Myocyte (in vitro differentiated cells): ENCODE data around the gene SRSF2. TPM values are rescaled to one million over a fixed set of nuclear protein-coding genes. Genes with fewer than 3 reads are reported as not detected.
"Not testable (repeated sequence)": the region's sequence is repeated elsewhere in the genome, so short reads cannot be mapped to it uniquely, and the experiment has no call there.

Source experiments
- DNase-seq: peaks from one replicate; pipeline ENCODE4 v3.0.0-alpha.2; 2012; ENCODE audit warnings: low read depth
- total RNA-seq: library from RNA; depleted of rRNA; stranded (reverse); fragments of >200 nt; gene quantifications from 2 replicates; pipeline ENCODE4 v1.2.3, GENCODE V29; 2014

The SRSF2 gene
- total RNA-seq, 1 donor from 2014 or later = 154 TPM

DNA sequence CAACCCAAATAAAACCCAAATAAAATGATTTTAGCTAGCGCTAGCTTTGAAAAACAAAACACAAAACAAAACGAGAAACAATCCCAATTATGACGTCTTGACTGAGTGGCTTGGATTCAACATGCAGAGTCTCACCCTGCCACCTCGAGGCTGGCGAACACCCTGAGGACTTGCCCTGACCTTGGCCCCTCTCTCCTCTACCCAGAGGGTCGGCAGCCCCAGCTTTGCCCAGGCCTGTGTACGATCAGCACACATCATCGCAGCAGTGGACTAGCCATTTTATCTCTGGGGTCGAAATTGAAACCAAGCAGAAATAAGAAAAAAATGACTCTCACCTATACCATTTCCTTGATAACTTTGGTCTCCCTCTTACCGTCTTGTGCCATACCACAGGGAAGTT lies 15.7 kb downstream of the SRSF2 start:
- no peak for DNase-seq

DNA sequence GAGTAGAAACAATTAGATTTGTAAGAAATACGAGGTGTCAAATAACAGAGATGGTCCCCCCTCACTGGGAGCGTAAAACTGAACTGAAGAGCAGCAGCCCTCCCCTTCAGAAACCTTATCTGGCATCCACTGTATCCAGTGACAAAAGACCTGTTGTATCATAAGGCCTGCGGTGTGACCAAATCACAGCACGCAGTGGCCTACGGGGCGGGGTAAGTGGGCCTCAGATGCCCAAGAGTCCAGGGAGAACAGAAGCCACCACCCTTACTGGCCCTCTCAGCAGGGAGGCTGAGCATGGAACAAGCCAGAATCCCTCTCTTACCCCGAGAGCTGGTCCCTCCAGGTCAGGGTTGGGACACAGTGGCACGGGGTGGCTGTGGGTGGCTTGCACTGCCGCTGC lies 16.2 kb downstream of the SRSF2 start:
- DNase-seq = no peak

DNA sequence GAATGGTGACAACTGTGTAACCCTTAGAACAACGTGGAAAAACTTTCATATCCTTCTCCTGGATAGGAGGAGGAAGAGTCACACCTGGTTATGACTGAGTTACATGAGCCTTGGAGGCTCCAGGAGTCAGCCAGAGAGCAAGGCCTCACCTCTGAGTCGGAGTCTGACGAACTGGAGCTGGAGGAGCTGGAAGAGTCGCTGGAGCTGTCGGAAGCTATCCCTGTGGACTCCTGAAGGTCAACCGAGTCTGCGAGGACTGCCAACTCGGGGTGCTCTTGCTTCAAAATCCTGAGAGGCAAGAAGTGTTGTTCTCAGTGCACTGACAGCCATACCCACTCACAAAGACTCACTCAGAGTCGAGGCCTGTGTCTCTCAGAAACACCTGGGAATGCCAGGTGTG lies 16.9 kb downstream of the SRSF2 start:
- DNase-seq = no peak

DNA sequence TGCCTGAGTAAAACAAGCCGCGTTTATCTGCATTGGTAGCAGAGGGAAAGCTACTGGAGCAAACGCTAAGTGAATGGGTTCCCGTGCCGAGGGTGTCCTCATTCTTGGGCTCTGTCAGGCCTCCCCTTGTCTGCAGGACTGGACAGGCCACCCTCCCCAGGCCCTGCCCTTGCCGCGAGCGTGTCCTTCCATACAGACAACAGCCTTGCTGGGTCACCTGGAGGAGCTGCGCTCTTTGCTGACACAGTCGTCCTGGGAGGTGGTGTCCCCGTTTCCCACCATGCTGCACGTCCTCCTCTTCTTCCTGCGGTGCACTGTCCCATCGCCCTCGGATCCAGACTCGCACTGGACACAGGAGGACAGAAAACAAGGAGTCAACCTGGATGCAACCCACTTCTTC lies 18.6 kb downstream of the SRSF2 start:
- DNase-seq = no peak

DNA sequence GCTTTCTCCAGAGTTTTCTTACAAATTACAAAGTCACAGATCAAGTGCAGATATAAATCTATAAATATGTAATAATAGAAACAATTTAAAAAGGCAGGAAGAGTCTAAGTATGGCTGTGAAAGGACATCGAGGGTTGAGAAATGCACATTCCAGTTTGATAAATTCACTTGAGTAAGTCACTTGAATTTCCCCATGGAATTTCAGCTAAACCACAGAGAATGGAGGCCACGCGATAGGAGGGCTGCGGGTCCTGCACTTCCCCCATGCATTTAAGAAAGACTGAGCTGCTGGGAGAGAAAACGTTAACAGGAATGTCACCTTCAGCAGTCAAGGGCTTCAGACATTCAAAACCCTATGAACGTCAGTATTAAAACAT lies 20.3 kb downstream of the SRSF2 start:
- DNase-seq = peak; percentile 61

DNA sequence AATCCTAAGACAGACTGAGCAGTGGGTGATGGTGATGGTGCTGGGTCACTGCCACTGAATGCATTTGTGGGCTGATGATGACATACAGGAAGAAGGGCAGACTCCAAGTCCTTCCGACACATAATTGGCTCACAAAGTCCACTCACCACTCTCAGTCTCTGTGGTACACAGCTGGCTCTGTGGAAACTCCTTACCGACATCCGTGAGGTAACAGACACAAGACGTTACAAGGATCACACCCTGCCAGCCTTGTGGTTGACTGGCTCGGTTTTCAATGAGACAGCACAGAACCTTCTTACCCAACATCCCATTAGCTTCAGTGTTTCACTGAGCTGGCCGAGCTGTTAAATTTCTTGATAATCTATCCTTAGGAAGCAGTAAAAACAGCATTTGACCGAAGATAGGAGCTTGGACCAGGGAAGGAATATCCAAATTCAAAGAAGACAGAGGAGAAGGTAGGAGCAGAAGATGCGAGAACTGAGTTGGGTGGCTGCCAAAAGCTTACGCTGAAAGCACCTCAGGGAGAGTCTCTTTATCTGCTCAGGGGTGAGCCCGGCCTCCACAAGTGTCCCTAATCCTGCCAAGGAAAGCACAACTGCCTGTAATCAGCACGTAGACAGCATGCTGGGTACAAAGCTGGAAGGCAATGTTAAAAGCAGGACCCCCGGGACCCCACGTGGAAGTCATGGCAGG lies 20.8 kb downstream of the SRSF2 start:
- DNase-seq = peak; percentile 98

DNA sequence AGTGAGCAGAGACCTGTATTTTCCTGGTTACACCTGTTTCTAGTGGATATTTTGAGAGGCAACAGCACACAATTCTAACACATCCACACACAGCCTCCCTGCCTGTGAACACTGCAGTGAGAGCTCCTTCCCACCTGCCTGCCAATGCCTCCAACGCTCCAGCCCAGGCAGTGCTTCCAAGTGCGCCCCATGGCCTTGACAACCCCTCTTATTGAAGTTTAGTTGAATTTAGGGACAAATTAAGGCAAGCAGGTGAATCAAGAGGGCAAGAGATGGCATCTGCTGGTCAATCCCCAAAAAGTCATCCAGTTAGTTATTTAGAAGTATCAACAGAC lies 21.7 kb downstream of the SRSF2 start:
- DNase-seq = peak; percentile 20

DNA sequence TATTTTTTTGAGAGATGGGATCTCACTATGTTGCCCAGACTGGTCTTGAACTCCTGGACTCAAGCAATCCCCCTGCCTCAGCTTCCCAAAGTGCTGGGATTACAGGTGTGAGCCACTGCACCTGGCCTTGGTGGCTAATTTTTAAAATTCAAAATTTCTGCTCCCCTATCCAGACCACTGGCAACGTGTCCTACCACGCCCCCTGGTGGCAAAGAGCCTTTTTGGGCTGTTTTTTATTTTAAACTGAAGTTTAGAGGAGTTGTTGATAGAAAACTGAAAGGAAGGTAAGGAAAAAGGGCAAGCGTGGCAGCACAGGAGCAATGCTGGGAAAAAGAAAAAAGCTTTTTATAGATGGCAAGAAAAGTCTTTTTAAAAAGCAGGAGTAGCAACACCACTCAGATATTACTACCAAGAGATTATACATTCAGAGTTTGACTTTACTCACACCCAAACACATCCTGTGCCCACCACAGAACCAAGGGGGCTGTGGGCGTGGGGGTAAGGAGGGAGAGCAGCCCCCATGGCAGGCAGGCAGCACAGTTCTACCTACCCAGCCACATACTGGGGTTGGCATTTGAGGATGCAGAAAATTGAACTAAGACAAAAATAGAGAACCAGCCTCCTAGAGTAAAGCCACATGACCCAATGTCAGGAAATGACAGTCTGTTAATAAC lies 22.2 kb downstream of the SRSF2 start:
- peak; percentile 72 for DNase-seq

DNA sequence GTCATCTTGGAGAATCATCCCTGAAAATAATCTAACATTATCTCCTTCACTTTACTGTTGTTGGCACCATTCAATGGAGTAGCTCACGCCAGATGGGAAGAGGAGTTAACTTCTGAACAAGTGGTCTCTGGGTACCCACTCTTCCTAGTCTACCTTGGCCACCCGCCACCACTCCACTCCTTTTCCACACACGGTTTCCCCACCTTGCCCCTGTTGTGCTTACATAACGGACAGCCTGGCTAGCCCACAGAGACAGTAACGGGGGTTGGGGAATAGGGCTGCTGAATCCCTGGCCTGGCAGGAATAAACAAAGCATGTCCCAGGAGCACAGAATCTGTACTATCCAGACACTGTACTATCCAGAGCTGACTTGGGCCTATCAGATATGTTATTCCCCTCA lies 22.8 kb downstream of the SRSF2 start:
- no peak for DNase-seq

DNA sequence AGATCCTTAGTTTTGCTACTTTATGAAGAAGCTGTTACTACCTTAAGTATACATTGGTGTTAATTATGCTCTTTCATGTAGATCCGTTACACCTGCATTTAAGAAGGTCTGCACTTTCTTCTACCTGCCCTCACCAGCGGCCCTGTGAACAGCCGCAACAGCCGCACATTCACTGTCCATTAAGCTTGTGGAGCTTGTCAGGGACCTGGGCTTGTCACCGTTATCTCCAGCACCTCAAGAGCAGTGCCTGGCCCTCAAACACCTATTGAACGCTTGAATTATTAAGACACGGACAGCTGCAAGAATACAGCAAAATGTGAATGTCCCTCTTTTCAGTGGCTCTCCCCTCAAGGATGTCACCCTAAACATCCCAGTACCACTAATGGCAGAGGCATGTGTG lies 23.4 kb downstream of the SRSF2 start:
- no peak for DNase-seq

DNA sequence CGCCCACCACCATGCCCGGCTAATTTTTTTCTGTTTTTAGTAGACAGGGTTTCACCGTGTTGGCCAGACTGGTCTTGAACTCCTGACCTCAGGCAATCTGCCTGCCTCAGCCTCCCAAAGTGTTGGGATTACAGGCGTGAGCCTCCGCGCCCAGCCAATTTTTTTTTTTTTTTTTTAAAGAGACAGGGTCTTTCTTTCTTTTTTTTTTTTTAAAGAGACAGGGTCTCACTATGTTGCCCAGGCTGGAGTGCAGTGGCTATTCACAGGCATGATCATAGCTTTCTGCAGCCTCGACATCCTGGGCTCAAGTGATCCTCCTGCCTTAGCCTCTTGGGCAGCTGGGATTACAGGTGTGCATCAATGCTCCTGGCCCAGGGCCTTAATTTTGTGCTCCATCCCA lies 24.8 kb downstream of the SRSF2 start:
- DNase-seq = not testable (repeated sequence)

DNA sequence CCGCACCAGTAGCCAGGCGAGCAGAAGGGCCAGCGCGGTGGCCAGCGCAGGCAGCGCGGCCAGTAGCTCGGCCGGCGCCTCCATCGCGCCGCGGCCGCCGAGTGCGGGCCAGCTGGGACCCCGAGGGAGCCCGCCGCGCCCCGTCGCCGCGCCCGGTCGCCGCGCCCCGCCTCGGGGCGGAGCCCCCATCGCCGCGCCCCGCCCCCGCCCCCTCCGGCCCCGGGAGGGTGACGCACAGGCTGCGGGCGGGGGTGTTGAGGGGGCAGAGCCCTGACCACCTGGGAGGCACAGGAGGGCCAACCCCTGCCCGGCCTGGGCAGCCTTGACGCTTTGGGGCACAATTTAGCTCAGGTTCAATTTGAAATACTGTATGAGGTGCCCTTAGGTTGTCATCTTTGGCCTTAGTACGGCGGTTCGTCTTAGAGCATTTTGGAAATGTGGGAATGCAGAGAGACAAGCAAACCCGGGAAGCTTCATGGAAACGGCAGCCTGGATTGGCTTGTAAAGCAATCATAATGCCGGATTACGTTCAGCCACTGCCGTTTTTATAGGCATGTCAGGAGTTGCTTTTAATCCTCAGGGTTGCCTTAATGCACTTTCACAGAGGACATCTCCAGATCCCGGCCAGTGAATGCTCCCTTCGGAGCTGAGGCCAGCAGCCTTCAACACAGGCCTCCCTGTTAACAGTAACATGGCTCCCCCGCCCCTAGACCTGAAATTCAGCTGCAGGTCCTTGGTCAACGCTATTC lies 26.1 kb downstream of the SRSF2 start, which contains the start of gene MXRA7:
Gene MXRA7 (minus strand): TSS at position 103 of the 749 bp plus-strand sequence. CDS start 19 bp downstream, at position 84.
- peak; percentile 84 for DNase-seq

DNA sequence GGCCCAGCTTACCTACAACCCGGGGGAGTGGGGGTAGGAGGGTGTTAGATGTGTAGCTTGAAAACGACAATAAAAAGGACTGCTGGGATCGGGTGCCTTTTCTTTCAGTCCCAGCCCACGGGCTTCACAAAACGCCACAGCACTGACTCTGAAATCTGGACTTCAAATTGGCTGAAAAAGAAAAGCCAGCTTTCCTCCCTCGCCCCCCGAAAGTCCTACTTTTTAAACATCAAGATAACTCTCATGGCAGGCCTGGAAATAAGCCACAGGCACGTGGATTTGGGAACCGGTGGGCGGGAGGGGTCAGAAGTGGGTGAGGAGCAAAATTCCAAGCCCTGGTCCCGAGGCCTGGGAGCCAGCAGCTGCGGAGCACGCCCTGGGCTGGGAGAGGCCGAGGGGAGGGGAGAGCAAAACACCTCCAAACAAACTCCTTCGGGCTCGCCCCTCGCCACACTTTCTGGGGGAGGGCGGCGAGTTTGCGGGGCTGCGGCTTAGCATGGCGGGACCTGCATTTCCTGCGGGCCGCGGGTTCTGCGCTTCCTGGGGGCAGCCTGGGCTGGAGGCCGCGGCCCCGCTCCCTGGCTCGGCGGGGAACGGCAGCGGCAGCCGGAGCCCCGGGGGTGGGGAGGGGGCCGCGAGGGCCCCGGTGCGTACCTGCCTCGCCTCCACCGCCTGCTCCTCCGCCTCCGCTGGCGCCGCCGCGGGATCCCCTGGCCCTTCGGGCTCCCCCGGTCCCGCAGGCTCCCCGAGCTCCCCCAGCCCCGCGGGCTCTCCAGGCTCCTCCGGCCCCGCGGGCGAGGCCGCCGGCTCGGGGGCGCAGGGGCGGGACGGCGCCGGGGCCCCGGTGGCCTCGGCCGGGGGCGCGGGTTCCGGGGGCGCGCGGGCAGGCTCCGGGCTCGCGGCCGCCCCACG lies 26.9 kb downstream of the SRSF2 start:
- peak; percentile 88 for DNase-seq

DNA sequence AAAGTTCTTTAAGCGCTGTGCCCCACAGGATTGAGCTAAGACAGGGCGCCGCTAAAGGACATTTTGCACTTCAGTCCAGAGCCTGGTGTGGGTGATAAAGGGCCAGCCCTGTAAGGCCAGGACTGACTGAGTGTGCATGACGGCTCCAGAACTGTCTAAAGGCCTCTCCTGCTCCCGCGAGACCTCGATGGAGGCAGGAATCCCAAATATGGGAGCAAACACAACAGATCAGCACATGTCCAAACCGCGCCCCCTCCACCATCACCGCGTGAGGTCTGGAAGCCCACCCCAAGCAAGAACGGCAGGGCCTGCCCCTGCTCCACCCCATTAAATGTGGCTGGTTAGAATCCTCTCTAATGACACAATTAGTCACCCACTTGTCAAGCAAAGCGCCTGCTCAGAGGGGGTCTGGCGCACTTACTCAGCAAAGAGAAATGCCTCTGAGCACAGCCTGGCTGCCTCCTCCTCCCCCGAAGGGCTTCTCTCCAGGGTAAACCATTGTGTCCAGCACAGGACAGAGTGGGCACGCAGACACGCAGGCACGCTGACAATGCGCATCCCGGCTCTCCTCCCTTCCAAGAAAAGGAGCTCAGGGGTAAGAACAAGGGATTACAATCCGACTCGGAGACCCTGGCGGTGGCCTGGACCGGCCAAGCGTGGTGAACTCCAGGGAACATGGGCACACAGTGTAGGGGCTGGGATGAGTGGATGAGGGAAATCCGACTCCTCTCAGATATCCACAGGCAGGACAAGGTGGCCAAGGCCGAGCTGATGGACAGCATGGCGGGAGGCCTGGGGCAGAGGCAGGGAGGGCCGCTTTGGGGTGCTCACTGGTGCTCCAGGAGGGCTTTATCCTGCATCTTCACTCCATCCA lies 27.8 kb downstream of the SRSF2 start:
- DNase-seq = peak; percentile 99

DNA sequence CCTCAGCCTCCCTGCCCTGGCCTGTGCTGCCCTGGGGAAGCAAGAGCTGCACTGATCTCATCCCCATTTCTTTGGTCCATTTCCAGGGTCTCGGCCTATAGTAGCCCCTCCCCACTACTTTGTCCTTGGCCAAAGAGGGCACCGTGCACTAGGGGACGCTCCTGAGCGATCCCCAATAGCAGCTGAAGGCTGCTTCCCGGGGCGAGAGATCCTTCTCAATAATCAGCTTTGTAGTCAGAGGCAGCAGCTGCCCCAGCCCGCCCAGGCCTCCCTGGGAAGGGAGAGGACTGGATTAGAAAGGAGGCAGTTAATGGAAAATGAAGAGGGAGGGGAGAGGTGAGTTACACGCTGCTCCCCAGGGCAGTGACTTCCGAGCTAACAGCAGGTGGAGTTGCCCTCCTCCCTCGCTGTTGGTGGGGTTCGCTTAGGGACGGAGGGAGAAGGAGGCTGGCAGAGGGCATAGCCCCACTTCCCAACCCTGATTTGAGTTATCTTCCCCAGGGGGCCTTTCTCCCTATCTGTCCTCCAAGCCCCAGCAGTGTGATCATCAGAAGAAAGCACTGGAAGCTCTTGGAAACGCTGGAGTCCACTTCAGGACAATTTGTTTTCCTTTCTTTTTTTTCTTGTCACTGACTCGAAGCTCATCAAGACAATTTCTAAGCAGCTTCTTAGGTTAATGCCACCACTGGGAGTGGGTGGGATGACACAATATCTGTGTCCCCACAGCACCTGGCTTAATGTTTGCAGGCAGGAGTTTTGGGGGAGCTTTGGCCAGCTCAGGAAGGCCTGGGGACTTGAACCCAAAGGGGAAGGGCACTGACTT lies 28.9 kb downstream of the SRSF2 start:
- DNase-seq = peak; percentile 89

DNA sequence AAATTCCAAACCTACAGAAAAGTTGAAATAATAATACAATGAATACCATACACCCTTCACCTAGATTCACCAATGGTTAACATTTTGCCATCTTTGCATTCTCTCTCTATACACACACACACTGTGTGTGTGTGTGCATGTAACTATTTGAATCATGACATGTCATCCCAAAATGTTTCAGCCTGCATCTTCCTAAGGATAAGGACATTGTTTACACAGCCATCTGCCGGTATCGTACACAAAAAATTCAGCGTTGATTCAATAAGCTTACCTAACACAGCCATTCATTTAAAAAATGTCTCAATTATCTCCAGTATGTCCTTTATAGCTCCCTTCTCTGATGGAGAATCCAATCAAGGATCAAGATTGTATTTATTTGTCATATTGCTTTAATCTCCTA lies 30.3 kb downstream of the SRSF2 start:
- no peak for DNase-seq

DNA sequence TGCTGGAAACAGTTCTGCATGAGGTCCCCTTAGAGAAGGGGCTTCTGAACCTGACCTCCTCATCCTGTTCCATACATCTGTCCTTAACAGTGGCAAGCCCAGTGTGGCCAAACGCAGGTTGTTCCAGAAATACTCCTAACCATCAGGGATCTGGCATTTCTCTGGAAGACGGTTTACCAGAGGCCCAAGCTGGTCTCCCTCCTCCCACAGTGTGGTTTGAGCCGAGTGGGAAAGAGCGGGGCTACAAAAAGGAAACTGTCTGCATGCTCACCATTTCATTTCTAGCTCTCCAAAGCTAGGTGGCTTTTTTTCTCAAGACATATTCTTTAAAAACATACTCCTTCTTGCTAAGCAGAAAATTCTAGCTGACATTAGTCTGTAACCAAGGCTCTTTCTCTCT lies 32.3 kb downstream of the SRSF2 start:
- peak; percentile 88 for DNase-seq

DNA sequence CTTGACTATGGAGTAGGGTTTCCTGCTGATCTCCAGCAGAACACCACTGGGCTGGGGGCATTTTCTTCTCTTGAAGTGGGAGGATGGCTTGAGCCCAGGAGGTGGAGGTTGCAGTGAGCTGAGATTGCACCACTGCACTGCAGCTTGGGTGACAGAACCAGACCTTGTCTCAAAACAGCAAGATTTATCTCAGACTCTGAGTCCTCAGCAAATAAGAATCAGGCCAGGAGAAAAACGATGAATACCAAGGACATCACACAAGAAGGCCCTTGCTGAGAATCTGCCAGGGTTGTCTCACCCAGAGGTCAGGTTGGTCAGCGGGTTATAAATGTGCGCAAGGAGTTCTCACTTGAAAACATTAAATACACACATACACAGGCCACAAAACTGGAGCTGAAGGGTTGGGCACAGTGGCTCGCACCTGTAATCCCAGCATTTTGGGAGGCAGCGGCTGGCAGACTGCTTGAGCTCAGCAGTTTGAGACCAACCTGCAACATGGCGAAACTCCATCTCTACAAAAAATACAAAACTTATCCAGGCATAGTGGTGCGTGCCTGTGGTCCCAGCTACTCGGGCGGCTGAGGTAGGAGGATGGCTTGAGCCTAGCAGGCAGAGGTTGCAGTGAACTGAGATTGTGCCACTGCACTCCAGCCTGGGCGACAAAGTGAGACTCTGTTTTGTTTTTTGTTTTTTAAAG lies 34.0 kb downstream of the SRSF2 start:
- no peak for DNase-seq

DNA sequence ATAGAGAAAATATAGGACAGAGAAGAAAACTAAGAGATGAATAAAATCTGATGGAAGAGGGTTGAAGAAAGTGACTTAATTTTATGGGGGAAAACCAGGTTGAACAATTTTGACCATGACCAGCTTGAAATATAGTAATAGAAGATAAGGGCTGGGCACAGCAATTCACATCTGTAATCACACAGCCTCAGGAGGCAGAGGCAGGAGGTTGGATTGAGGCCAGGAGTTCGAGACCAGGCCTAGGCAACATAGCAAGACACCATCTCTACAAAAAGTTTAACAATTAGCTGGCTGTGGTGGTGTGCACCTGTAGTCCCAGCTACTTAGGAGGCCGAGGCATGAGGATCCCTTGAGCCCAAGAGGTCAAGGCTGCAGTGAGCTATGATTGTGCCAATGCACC lies 35.1 kb downstream of the SRSF2 start:
- DNase-seq = no peak
